Measurements from ENCODE around the gene NOP53.
"Not testable (repeated sequence)": the region's sequence is repeated elsewhere in the genome, so short reads cannot be mapped to it uniquely, and the experiment has no call there.

NOP53 gene

GRCh38 chr19:47802521-47803043, 57.2 kb downstream of the NOP53 start:
- no peak overlapping the region for H3K4me3 ChIP-seq (ENCODE audit: low read depth in 1 of 2, low read length in 2 of 2)
- H3K36me3 ChIP-seq (ENCODE audit: control insufficient read depth in 1 of 2, insufficient read depth in 2 of 2, low read length in 2 of 2): no peaks in the 10 kb centered on the region
- no peak overlapping the region for H3K27ac ChIP-seq (ENCODE audit: low read length)
- no peaks in the 10 kb centered on the region for H3K27me3 ChIP-seq (ENCODE audit: low read depth, low read length)
- no peaks in the 10 kb centered on the region for H3K9me3 ChIP-seq (ENCODE audit: control insufficient read depth in 1 of 2, low read length in 2 of 2)
- H3K4me1 ChIP-seq (ENCODE audit: control insufficient read depth in 1 of 2, insufficient read depth in 2 of 2, low read length in 2 of 2): no peaks in the 10 kb centered on the region

GRCh38 chr19:47803148-47803547, 57.8 kb downstream of the NOP53 start:
- H3K27me3 ChIP-seq (ENCODE audit: low read depth, low read length); H3K4me3 ChIP-seq (ENCODE audit: low read depth in 1 of 2, low read length in 2 of 2); H3K9me3 ChIP-seq (ENCODE audit: control insufficient read depth in 1 of 2, low read length in 2 of 2); H3K27ac ChIP-seq (ENCODE audit: low read length); H3K36me3 ChIP-seq (ENCODE audit: control insufficient read depth in 1 of 2, insufficient read depth in 2 of 2, low read length in 2 of 2); H3K4me1 ChIP-seq (ENCODE audit: control insufficient read depth in 1 of 2, insufficient read depth in 2 of 2, low read length in 2 of 2): not testable (repeated sequence)

GRCh38 chr19:47803671-47804070, 58.3 kb downstream of the NOP53 start:
- not testable (repeated sequence) for H3K4me1 ChIP-seq (ENCODE audit: control insufficient read depth in 1 of 2, insufficient read depth in 2 of 2, low read length in 2 of 2); H3K27me3 ChIP-seq (ENCODE audit: low read depth, low read length); H3K9me3 ChIP-seq (ENCODE audit: control insufficient read depth in 1 of 2, low read length in 2 of 2); H3K36me3 ChIP-seq (ENCODE audit: control insufficient read depth in 1 of 2, insufficient read depth in 2 of 2, low read length in 2 of 2); H3K4me3 ChIP-seq (ENCODE audit: low read depth in 1 of 2, low read length in 2 of 2); H3K27ac ChIP-seq (ENCODE audit: low read length)

- not testable (repeated sequence) for H3K36me3 ChIP-seq (ENCODE audit: control insufficient read depth in 1 of 2, insufficient read depth in 2 of 2, low read length in 2 of 2); H3K4me3 ChIP-seq (ENCODE audit: low read depth in 1 of 2, low read length in 2 of 2); H3K27ac ChIP-seq (ENCODE audit: low read length); H3K9me3 ChIP-seq (ENCODE audit: control insufficient read depth in 1 of 2, low read length in 2 of 2); H3K4me1 ChIP-seq (ENCODE audit: control insufficient read depth in 1 of 2, insufficient read depth in 2 of 2, low read length in 2 of 2); H3K27me3 ChIP-seq (ENCODE audit: low read depth, low read length)
Measured at GRCh38 chr19:47804451-47804850, 59.1 kb downstream of the NOP53 start, which contains the start of gene TPRX1. TSS of gene TPRX1 (minus strand) at chr19:47804551. CDS start at chr19:47804539, 12 bp downstream.

DNA sequence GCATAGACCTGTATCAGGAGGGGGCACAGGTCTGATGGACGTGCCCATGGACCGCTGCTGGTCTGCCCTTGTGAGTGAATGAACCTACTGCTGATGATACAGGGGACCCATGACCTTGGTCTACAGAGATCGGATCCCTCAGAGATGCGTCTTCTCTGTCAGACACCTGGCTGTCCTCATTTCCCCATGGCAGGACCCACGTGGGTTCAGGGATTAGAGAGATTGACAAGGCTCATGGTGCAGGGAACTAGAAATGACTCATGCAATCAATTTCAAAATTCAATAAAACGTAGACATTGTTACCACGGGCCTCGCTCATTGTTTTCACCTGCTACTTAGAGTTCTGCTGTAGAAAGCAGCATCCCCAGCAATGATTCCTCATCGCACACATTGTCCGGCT, 60.0 kb downstream of the NOP53 start:
- H3K27me3 ChIP-seq (ENCODE audit: low read depth, low read length): no peaks in the 10 kb centered on the region
- H3K27ac ChIP-seq (ENCODE audit: low read length): no peak overlapping the region
- H3K4me1 ChIP-seq (ENCODE audit: control insufficient read depth in 1 of 2, insufficient read depth in 2 of 2, low read length in 2 of 2): no peaks in the 10 kb centered on the region
- no peak overlapping the region for H3K4me3 ChIP-seq (ENCODE audit: low read depth in 1 of 2, low read length in 2 of 2)
- H3K36me3 ChIP-seq (ENCODE audit: control insufficient read depth in 1 of 2, insufficient read depth in 2 of 2, low read length in 2 of 2): no peaks in the 10 kb centered on the region
- H3K9me3 ChIP-seq (ENCODE audit: control insufficient read depth in 1 of 2, low read length in 2 of 2): no peaks in the 10 kb centered on the region

DNA sequence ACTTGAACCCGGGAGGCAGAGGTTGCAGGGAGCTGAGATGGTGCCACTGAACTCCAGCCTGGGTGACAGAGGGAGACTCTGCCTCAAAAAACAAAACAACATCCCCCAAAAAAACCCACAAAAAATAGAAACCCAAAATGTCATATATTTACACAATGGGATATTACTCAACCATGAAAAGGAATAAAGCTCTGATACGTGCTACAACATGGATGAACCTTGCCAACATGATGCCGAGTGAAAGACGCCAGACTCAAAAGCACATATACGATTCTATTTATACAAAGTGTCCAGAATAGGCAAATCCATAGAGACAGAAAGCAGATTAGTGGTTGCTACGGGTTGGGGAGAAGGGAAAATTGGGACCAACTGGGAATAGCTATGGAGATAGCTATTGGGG, 61.1 kb downstream of the NOP53 start:
- Histone ChIP-seq H3K27ac (ENCODE audit: low read length) (no peak overlapping the region), H3K4me1 (ENCODE audit: control insufficient read depth in 1 of 2, insufficient read depth in 2 of 2, low read length in 2 of 2) (no peaks in the 10 kb centered on the region), H3K36me3 (ENCODE audit: control insufficient read depth in 1 of 2, insufficient read depth in 2 of 2, low read length in 2 of 2) (no peaks in the 10 kb centered on the region), H3K9me3 (ENCODE audit: control insufficient read depth in 1 of 2, low read length in 2 of 2) (no peaks in the 10 kb centered on the region), H3K4me3 (ENCODE audit: low read depth in 1 of 2, low read length in 2 of 2) (no peak overlapping the region), H3K27me3 (ENCODE audit: low read depth, low read length) (no peaks in the 10 kb centered on the region)
